Skeletal muscle tissue (tissue), 4 donors: Measurements from ENCODE around the gene AFG1L. TPM values are rescaled to one million over a fixed set of nuclear protein-coding genes. Genes with fewer than 3 reads are reported as not detected.
"Not testable (repeated sequence)": the region's sequence is repeated elsewhere in the genome, so short reads cannot be mapped to it uniquely, and the experiment has no call there.

Source experiments
- H3K27ac ChIP-seq: one replicate; pipeline ENCODE4 v1.7.0; 2013; ENCODE audit warnings: mild to moderate bottlenecking, low read depth, low read length, inconsistent platforms
- H3K27me3 ChIP-seq, 3 donors: one replicate each; pipeline ENCODE4 v1.7.0; 2013; ENCODE audit warnings: low read length in 3 of 3; ENCODE audit not compliant: control insufficient read depth in 3 of 3, insufficient read depth in 3 of 3
- H3K36me3 ChIP-seq, 3 donors: one replicate each; pipeline ENCODE4 v1.7.0; 2013; ENCODE audit warnings: low read length in 3 of 3; ENCODE audit not compliant: control insufficient read depth in 3 of 3, insufficient read depth in 3 of 3
- H3K4me1 ChIP-seq, 3 donors: one replicate each; pipeline ENCODE4 v1.7.0; 2013; ENCODE audit warnings: low read length in 3 of 3, mild to moderate bottlenecking in 3 of 3; ENCODE audit not compliant: control insufficient read depth in 3 of 3, insufficient read depth in 3 of 3
- H3K4me3 ChIP-seq, 3 donors: one replicate each; pipeline ENCODE4 v1.7.0; 2013; ENCODE audit warnings: low read length in 3 of 3
- H3K9ac ChIP-seq, 3 donors: one replicate each; pipeline ENCODE4 v1.7.0; 2013; ENCODE audit warnings: low read length in 3 of 3, mild to moderate bottlenecking in 3 of 3, moderate library complexity in 2 of 3, low read depth in 1 of 3
- H3K9me3 ChIP-seq, 3 donors: one replicate each; pipeline ENCODE4 v1.7.0; 2013; ENCODE audit warnings: low read length in 3 of 3; ENCODE audit not compliant: control insufficient read depth in 3 of 3
- total RNA-seq: library from RNA; depleted of rRNA; stranded (reverse); fragments of >200 nt; gene quantifications from one replicate; pipeline ENCODE4 v1.2.3, GENCODE V29; 2014
- donor health status: Osteomylitis.

AFG1L gene
- total RNA-seq, 1 donor from 2014 or later, result 5.2 TPM

- H3K27me3 ChIP-seq, H3K4me3 ChIP-seq, H3K27ac ChIP-seq, H3K9ac ChIP-seq, H3K9me3 ChIP-seq, H3K4me1 ChIP-seq, H3K36me3 ChIP-seq: not testable (repeated sequence)
Observed at GRCh38 chr6:108308641-108309040, 13.8 kb downstream of the AFG1L start.

GRCh38 chr6:108309844-108310243 lies 15.0 kb downstream of the AFG1L start:
- Histone ChIP-seq H3K9me3 (no peaks in the 10 kb centered on the region), H3K27ac (no peak overlapping the region), H3K9ac (no peak overlapping the region), H3K27me3 (no peaks in the 10 kb centered on the region), H3K4me1 (no peaks in the 10 kb centered on the region), H3K4me3 (no peak overlapping the region), H3K36me3 (no peaks in the 10 kb centered on the region)

GRCh38 chr6:108312605-108313004 lies 17.8 kb downstream of the AFG1L start:
- Histone ChIP-seq H3K9ac (no peak overlapping the region), H3K4me3 (no peak overlapping the region), H3K36me3 (no peaks in the 10 kb centered on the region), H3K4me1 (no peaks in the 10 kb centered on the region), H3K9me3 (no peaks in the 10 kb centered on the region), H3K27ac (no peak overlapping the region), H3K27me3 (no peaks in the 10 kb centered on the region)

DNA sequence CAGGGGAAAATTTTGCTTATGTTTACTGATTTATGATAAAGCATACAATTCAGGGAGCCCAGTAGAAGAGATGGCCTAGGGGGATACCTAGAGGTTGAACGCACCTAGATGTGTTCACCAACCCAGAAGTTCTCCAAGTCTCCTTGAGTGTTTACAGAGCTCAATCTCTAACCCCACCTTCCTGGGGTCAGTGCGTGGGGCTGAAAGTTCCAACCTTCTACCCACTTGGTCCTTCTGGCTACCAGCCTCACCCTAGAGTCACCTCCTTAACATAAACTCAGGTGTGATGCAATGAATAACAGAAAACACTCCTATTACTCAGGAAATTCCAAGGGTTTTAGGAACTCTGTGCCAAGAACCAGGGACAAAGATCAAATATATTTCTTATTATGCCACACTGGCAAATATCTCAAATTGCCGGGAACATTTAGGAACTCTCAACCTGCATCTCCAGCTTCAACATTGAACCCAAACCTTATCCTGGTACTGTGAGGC lies 26.4 kb downstream of the AFG1L start:
- H3K27ac ChIP-seq, result no peak overlapping the region
- peaks cover 0 to 7% (median 3%) of the 10 kb centered on the region in 3 donors for H3K4me1 ChIP-seq
- H3K4me3 ChIP-seq, result no peak overlapping the region
- H3K27me3 ChIP-seq, result no peaks in the 10 kb centered on the region
- H3K9ac ChIP-seq, result no peak overlapping the region
- peaks cover 4 to 13% (median 4%) of the 10 kb centered on the region in 3 donors for H3K36me3 ChIP-seq
- H3K9me3 ChIP-seq, result no peaks in the 10 kb centered on the region

- H3K9me3 ChIP-seq, result no peaks in the 10 kb centered on the region
- no peaks in the 10 kb centered on the region for H3K27me3 ChIP-seq
- H3K9ac ChIP-seq, result no peak overlapping the region
- H3K4me3 ChIP-seq, result peak overlapping the region in 1 of 3 donors; percentile 20
- H3K36me3 ChIP-seq, result peaks cover 8 to 13% (median 11%) of the 10 kb centered on the region in 3 donors
- no peak overlapping the region for H3K27ac ChIP-seq
- peaks cover 0 to 7% (median 3%) of the 10 kb centered on the region in 3 donors for H3K4me1 ChIP-seq
Observed at GRCh38 chr6:108322728-108323127, 27.9 kb downstream of the AFG1L start.

DNA sequence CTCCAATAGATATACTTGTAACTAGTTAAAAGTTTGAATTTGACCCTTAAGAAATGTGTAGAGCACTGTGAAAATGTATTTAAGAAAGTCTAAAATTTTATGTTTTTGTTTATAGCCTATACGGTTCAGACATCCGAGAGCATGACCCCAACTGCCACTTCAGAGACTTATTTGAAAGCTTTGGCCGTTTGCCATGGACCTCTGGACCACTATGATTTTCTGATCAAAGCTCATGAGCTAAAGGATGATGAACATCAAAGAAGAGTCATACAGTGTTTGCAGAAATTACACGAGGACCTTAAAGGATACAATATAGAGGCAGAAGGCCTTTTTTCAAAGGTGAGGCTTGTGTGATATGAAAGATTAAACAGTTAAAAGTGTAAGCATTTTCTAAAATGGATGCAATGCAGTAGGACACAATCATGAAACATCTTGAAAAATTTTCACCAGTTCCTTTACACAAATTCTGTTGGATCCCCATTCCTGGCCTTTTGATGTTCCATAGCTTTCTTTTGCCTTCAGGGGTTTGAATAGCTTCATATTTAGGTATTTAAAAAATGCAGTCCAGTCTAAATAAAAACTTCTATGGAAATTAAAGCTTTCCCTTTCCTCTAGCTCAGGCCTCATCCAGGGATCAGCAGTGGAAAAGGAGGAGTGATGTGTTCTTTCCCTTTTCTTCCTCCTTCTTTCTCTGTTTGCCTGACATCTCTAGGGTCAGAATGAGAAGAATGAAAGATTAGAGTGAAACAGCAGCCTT lies 29.0 kb downstream of the AFG1L start:
- H3K36me3 ChIP-seq, result peaks cover 8 to 13% (median 11%) of the 10 kb centered on the region in 3 donors

DNA sequence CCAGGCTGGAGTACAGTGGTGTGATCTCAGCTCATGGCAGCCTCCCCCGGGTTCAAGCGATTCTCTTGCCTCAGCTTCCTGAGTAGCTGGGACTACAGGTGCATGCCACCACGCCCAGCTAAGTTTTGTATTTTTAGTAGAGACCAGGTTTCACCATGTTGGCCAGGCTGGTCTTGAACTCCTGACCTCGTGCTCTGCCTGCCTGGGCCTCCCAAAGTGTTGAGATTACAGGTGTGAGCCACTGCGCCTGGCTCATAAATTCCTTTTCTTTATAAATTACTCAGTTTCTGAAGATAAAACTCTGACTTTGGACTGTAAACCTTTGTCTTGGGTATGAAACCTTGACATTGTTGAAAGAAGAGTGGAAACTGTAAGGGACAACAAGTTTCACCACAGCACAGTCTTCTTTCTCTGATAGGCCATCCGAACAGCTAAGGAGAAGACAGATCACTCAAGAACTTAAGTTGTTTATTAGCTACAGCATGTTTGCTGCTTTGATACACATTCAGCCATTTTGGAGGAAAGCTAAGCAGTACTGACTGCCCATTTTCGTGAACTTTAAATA lies 35.4 kb downstream of the AFG1L start:
- H3K9me3 ChIP-seq, H3K4me1 ChIP-seq, H3K9ac ChIP-seq, H3K4me3 ChIP-seq, H3K36me3 ChIP-seq, H3K27me3 ChIP-seq, H3K27ac ChIP-seq: not testable (repeated sequence)

More for the DNA sequence above, 29.0 kb downstream of the AFG1L start:
- Histone ChIP-seq H3K9ac (no peak overlapping the region), H3K4me3 (no peak overlapping the region), H3K27ac (no peak overlapping the region), H3K4me1 (peaks cover 0 to 7% (median 3%) of the 10 kb centered on the region in 3 donors), H3K27me3 (no peaks in the 10 kb centered on the region), H3K9me3 (no peaks in the 10 kb centered on the region)

- Histone ChIP-seq H3K9me3 (no peaks in the 10 kb centered on the region), H3K4me1 (no peaks in the 10 kb centered on the region), H3K4me3 (no peak overlapping the region), H3K9ac (no peak overlapping the region), H3K27ac (no peak overlapping the region), H3K27me3 (no peaks in the 10 kb centered on the region), H3K36me3 (peaks cover 0 to 10% (median 4%) of the 10 kb centered on the region in 3 donors)
Observed at GRCh38 chr6:108330806-108331205, 36.0 kb downstream of the AFG1L start.

DNA sequence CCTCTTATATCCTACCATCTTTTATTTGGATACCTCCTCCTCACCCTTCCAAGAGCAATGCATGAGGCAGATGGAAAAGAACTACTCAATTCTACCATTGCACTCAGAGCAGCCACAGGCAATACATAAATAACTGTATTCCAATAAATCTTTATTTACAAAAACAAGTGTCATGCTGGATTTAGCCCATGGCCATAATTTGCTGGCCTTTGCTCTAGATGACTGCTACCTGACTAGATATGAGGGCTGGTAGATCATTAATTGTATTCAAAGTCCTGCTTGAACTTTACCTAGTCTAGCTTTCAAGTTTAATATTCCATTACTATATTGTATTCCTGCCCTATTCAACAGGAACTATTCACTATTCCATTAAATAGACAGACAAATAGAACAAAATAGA lies 37.1 kb downstream of the AFG1L start:
- H3K27me3 ChIP-seq, result no peaks in the 10 kb centered on the region
- H3K9ac ChIP-seq, result no peak overlapping the region
- H3K4me3 ChIP-seq, result no peak overlapping the region
- H3K27ac ChIP-seq, result no peak overlapping the region
- no peaks in the 10 kb centered on the region for H3K4me1 ChIP-seq
- H3K36me3 ChIP-seq, result peaks cover 0 to 10% (median 4%) of the 10 kb centered on the region in 3 donors
- H3K9me3 ChIP-seq, result no peaks in the 10 kb centered on the region

- Histone ChIP-seq H3K36me3 (peaks cover 0 to under 1% (median 0%) of the 10 kb centered on the region in 3 donors), H3K4me1 (no peaks in the 10 kb centered on the region), H3K9ac (no peak overlapping the region), H3K27ac (no peak overlapping the region), H3K4me3 (no peak overlapping the region), H3K27me3 (no peaks in the 10 kb centered on the region), H3K9me3 (no peaks in the 10 kb centered on the region)
Observed at GRCh38 chr6:108336971-108337370, 42.1 kb downstream of the AFG1L start.
